K562 (cell line): ENCODE data around the gene CTBP2.

Experiments used
- ADNP ChIP-seq: fragments of 200-800 bp; sonication (Bioruptor generic); IDR thresholded peaks from 2 replicates; pipeline ENCODE4 v1.6.1; 2016; ENCODE audit warnings: missing genetic modification characterization, missing compliant biosample characterization
- FOS ChIP-seq: IDR thresholded peaks from 3 replicates; pipeline ENCODE4 v1.6.1; 2011; ENCODE audit not compliant: insufficient read length; ENCODE audit errors: extremely low read depth
- FOSL1 ChIP-seq: fragments of 200-800 bp; sonication (Bioruptor generic); conservative IDR thresholded peaks from 2 replicates; pipeline ENCODE4 v1.6.1; 2016; ENCODE audit warnings: missing genetic modification characterization, missing compliant biosample characterization
- MTA3 ChIP-seq: fragments of 450-650 bp; formaldehyde crosslinking; IDR thresholded peaks from 2 replicates; pipeline ENCODE4 v1.6.1; 2017; ENCODE audit warnings: mild to moderate bottlenecking, borderline replicate concordance
- POLR3A ChIP-seq: IDR thresholded peaks from 2 replicates; pipeline ENCODE4 v1.6.1; 2011; ENCODE audit warnings: borderline replicate concordance, mild to moderate bottlenecking, moderate library complexity; ENCODE audit not compliant: insufficient read length, insufficient read depth; ENCODE audit errors: extremely low read depth
- RBFOX2 ChIP-seq: fragments of 200-400 bp; formaldehyde crosslinking; IDR thresholded peaks from 2 replicates; pipeline ENCODE4 v1.6.1; 2017; ENCODE audit warnings: low read depth, mild to moderate bottlenecking, low read length, moderate library complexity
- TCF7L2 ChIP-seq: fragments of 150-350 bp; IDR thresholded peaks from 2 replicates; pipeline ENCODE4 v1.6.1; 2016; ENCODE audit warnings: low read depth, mild to moderate bottlenecking, low read length, moderate library complexity
- TF ChIP-seq, protein P1 (sequence below): sonication (generic); formaldehyde crosslinking; IDR thresholded peaks from 2 replicates; pipeline ENCODE4 v1.8.1; 2023; ENCODE audit warnings: mild to moderate bottlenecking, missing genetic modification reagents
- TF ChIP-seq, protein P2 (sequence below): fragments of 450-650 bp; IDR thresholded peaks from 2 replicates; pipeline ENCODE4 v1.6.1; 2018; ENCODE audit warnings: mild to moderate bottlenecking, low read depth; ENCODE audit not compliant: partially characterized antibody
- TF ChIP-seq, protein P3 (sequence below): sonication (generic); formaldehyde crosslinking; IDR thresholded peaks from 2 replicates; pipeline ENCODE4 v1.9.0; 2022; ENCODE audit warnings: mild to moderate bottlenecking, missing genetic modification reagents

DNA sequence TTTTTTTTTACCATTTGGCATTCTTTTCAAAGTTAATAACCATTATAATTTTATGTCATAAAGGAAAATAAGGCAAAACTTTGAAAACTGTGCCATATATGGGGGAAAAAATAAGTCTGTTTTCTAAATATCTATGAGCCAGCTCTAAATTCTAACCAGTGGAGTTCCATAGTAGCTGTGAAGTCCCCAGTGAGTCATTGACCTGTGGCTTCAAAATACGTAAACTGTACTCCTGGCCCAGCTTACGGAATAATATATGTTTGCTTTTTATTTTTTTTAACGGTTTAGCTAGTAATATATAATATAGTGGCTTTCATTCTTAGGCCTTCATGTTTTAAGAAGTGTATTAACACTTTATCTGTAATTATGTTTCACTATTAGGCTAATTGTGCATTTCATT is 197.9 kb downstream of the CTBP2 start:
- TF ChIP-seq, protein P1, sequence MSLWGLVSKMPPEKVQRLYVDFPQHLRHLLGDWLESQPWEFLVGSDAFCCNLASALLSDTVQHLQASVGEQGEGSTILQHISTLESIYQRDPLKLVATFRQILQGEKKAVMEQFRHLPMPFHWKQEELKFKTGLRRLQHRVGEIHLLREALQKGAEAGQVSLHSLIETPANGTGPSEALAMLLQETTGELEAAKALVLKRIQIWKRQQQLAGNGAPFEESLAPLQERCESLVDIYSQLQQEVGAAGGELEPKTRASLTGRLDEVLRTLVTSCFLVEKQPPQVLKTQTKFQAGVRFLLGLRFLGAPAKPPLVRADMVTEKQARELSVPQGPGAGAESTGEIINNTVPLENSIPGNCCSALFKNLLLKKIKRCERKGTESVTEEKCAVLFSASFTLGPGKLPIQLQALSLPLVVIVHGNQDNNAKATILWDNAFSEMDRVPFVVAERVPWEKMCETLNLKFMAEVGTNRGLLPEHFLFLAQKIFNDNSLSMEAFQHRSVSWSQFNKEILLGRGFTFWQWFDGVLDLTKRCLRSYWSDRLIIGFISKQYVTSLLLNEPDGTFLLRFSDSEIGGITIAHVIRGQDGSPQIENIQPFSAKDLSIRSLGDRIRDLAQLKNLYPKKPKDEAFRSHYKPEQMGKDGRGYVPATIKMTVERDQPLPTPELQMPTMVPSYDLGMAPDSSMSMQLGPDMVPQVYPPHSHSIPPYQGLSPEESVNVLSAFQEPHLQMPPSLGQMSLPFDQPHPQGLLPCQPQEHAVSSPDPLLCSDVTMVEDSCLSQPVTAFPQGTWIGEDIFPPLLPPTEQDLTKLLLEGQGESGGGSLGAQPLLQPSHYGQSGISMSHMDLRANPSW (CRISPR knock-in tag): no peak
- TF ChIP-seq, protein P2, sequence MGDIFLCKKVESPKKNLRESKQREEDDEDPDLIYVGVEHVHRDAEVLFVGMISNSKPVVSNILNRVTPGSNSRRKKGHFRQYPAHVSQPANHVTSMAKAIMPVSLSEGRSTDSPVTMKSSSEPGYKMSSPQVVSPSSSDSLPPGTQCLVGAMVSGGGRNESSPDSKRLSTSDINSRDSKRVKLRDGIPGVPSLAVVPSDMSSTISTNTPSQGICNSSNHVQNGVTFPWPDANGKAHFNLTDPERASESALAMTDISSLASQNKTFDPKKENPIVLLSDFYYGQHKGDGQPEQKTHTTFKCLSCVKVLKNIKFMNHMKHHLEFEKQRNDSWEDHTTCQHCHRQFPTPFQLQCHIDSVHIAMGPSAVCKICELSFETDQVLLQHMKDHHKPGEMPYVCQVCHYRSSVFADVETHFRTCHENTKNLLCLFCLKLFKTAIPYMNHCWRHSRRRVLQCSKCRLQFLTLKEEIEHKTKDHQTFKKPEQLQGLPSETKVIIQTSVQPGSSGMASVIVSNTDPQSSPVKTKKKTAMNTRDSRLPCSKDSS: no peak
- TF ChIP-seq POLR3A: no peak
- no peak for TF ChIP-seq MTA3
- TF ChIP-seq RBFOX2: no peak
- no peak for TF ChIP-seq FOSL1 (tag)
- TF ChIP-seq, protein P3, sequence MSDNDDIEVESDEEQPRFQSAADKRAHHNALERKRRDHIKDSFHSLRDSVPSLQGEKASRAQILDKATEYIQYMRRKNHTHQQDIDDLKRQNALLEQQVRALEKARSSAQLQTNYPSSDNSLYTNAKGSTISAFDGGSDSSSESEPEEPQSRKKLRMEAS (CRISPR knock-in tag): no peak
- no peak for TF ChIP-seq TCF7L2
- TF ChIP-seq ADNP (tag): no peak
- no peak for TF ChIP-seq FOS
